D721Med (cell line): ENCODE data around the gene EVX2.

Source experiments
- DNase-seq: peaks from one replicate; pipeline ENCODE4 v3.0.0; 2011; ENCODE audit warnings: low spot score; ENCODE audit not compliant: insufficient read length
- FAIRE-seq: peaks from 2 replicates; lab custom pipeline; 2011; peaks lifted over from hg19 to GRCh38; lab: Jason Lieb, UNC
- TF ChIP-seq, protein P1 (sequence below): IDR thresholded peaks from 2 replicates; pipeline ENCODE4 v1.5.1; 2012; ENCODE audit warnings: mild to moderate bottlenecking, control low read depth; ENCODE audit not compliant: insufficient read depth; ENCODE audit errors: missing control alignments

EVX2 gene

DNA sequence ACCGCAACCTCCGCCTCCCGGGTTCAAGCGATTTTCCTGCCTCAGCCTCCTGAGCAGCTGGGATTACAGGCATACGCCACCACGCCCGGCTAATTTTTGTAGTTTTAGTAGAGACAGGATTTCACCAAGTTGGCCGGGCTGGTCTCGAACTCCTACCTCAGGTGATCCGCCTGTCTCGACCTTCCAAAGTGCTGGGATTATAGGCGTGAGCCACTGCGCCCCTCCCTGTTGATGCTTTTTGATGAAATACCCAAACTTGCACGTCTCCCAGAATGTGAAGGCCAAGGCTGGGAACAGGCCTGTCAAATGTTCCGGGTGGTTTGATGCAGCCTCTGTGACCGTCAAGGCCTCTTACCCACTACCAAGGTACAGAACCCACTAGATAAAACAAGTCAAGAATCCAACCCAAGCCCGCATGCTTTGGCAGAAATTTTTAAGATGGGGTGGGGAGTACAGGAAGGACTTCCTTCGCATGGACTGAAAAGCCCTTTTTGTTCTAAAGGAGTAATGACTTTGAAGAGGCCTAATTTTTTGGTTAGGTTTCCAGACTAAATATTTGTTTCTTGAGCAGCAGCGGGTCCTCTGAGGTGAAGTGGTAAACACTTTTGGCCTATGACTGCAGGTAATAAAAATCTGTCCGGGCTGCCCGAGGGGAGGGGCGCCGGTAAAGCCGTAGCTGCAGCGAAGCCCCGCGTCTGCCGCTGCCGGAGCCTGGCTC lies 3.7 kb upstream of the EVX2 start:
- TF ChIP-seq, protein P1, sequence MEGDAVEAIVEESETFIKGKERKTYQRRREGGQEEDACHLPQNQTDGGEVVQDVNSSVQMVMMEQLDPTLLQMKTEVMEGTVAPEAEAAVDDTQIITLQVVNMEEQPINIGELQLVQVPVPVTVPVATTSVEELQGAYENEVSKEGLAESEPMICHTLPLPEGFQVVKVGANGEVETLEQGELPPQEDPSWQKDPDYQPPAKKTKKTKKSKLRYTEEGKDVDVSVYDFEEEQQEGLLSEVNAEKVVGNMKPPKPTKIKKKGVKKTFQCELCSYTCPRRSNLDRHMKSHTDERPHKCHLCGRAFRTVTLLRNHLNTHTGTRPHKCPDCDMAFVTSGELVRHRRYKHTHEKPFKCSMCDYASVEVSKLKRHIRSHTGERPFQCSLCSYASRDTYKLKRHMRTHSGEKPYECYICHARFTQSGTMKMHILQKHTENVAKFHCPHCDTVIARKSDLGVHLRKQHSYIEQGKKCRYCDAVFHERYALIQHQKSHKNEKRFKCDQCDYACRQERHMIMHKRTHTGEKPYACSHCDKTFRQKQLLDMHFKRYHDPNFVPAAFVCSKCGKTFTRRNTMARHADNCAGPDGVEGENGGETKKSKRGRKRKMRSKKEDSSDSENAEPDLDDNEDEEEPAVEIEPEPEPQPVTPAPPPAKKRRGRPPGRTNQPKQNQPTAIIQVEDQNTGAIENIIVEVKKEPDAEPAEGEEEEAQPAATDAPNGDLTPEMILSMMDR: no peak
- DNase-seq (no peak), FAIRE-seq (no peak)

DNA sequence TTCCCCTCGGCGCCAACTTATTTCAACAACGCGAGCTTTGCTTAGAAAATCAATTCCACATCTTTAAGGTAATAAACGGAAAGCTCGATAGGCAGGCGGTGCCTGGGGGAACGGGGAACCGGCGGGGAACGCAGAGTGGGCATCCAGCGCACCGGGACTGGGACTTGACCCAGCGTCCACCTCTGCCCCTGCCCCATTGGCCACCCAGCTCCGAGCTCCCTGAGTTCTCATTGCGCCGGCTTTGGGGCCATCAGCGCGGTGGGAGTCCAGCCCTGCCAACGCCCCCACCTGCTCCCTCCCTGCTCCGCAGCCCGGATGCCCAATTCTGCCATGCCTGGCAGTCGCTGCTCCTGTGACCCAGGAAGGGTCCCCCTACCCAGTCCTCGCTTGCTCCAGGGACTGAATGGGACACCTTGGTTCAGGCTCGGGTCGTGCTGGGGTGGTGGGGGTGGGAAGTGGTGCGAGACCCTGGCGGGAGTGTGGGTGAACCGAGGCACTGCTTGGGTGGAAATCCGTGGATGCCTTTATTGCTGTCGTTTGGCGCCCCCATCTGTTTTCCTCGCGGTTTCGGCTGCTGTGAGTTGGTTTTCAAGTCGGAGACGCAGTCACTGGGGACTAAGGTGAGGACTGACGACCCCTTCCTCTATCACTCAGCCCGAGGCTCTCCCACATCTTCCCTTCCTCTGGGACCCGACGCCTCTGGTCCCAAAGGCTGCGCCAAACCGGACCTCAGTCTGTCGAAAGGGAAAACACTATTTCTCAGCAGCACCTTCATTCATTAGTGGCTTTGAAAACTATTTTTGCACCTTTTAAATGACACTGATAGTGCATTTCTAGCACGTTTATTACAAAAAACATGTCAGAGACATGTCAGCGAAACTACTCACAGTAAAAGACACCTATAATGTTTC lies 2.4 kb upstream of the EVX2 start:
- FAIRE-seq: no peak
- TF ChIP-seq, protein P1: peak; percentile 60
- DNase-seq: no peak

DNA sequence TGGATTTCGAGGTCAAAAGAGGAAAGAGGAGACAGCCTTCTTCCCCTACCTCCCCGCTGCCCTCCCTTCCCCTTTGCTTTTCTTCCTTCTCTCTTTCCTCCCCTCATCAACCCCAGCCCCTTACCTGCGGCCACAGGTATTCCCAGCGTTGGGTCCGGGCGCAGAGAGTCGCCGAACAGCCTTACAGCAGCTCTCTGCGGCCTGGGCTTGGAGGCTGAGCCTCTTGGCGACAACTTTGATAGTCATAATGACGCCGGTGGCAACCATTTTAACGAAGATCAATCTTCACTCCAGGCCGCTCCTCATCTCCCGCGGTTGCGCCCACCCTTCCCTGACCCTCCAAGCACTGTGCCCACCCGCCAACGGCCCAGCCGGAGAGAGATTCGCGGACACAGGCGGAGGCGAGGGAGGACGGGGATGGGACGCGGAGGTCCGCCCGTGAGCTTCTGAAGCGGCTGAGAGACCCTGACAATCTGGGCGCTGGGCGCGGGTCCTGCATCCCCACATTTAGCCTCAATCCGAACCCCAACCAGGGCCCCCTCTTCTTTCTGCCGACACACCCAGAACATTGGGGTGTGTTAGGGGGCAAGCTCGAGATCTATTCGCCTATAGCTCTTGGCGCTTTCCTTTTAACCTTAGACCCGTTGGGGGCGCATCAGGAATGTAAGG lies 1.5 kb upstream of the EVX2 start:
- TF ChIP-seq, protein P1: no peak
- DNase-seq (no peak), FAIRE-seq (no peak)

DNA sequence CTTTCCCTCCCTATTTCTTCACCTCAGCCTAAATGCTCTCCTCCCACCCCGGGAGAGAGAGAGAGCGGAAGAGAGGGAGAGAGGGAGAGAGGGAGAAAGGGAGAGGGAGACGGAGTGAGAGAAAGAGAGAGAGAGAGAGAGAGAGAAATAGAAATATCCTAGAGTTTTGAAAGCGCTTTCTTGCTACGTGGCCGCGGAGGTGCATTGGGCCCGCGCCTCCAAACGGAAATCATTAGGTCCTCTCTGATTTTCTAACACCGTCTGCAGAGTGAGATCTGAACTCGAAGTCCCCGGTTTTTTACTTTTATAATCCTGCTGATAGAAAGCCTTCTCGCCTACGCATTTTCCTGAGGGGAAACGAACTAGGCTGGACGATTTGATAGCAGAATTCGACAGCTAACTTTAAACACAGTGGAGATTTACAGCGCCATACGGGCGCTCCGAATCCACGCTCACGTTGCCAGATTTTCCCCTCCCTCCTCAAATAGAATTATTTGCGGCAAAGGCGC lies 903 bp upstream of the EVX2 start:
- FAIRE-seq: no peak
- TF ChIP-seq, protein P1: no peak
- DNase-seq: no peak

DNA sequence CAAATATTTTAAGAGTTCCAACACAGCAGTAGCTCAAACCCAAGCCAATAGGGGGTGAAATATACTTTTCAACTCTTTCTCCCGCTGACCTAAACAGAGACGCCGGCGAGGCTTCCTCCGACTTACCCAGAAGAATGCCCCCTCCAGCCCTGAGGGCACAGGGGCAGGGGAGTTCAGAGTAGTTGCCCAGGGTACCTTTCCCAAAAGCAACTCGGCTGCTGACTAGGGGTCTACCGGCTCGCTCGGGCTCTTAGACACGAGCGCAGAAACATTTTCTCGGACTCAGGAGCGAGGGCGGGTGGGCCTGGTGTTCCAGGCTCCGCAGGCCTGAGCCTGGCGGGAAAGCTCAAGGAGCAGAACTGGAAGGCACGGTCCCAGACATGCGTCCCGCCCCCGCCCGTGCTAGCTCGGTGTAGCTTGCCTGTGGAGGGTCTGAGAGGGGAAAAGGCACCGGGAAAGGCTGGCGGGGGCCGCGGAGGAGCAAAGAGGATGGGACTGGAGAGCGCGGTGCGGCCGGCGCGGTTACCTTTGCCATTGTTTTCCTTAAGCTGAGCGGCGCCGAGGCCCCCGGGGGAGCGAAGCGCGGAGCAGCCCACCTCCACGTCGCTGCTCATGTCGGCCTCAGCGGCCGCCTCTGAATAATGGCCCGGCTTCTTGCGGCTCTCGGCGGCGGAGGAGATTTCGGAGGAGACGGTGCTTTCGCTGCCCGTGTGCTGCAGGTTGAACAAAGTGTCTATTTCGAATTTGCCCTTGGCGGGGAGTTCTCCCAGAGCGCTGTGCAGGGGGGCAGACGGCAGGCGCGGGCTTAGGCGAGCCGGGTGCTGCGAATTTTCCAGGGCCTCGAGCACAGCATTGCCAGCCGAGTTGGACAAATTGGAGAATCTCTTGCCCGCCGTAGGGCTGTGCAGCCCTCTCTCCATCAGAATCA lies 674 bp downstream of the EVX2 start:
- DNase-seq: no peak

DNA sequence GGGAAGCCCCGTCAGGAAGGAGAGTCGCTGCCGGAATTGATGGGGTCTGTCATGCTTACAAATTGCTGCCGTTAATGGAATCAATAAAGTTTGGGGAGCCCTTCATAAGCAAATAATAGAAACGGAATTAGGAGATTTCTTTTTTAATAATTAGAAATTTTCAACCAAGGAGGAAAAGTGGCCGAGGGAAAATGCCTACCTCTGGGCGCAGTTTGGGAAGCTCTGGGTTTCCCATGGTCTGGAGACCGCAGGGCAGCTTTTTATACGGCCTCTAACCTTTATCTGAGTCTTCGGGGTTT lies 1.3 kb downstream of the EVX2 start:
- TF ChIP-seq, protein P1: no peak
- no peak for DNase-seq
- FAIRE-seq: no peak

More for the DNA sequence above, 674 bp downstream of the EVX2 start:
- no peak for FAIRE-seq
- TF ChIP-seq, protein P1: no peak
